H9 (cell line): ENCODE measurements around the gene TMEM132D. TPM values are rescaled to one million over a fixed set of nuclear protein-coding genes. Genes with fewer than 3 reads are reported as not detected.

Experiments used
- DNase-seq: peaks from one replicate; pipeline ENCODE4 v3.0.0-alpha.2; 2017
- H2AFZ ChIP-seq: one replicate; pipeline ENCODE4 v1.6.1; 2013; ENCODE audit warnings: mild to moderate bottlenecking, low read length, control low read depth, moderate library complexity
- H2AK5ac ChIP-seq: 2 replicates; pipeline ENCODE4 v1.6.1; 2013; ENCODE audit warnings: low read length, control low read depth, mixed read lengths; ENCODE audit not compliant: insufficient read length
- H2BK120ac ChIP-seq: one replicate; pipeline ENCODE4 v1.6.1; 2013; ENCODE audit warnings: low read depth, mild to moderate bottlenecking, low read length, control low read depth, inconsistent platforms; ENCODE audit not compliant: poor library complexity, severe bottlenecking
- H2BK12ac ChIP-seq: 2 replicates; pipeline ENCODE4 v1.6.1; 2013; ENCODE audit warnings: low read length, control low read depth, mixed read lengths, low read depth; ENCODE audit not compliant: insufficient read length
- H2BK15ac ChIP-seq: 2 replicates; pipeline ENCODE4 v1.6.1; 2013; ENCODE audit warnings: low read depth, low read length, control low read depth
- H2BK20ac ChIP-seq: one replicate; pipeline ENCODE4 v1.6.1; 2013; ENCODE audit warnings: low read depth, mild to moderate bottlenecking, low read length, control low read depth, inconsistent platforms; ENCODE audit not compliant: poor library complexity, severe bottlenecking
- H2BK5ac ChIP-seq: 2 replicates; pipeline ENCODE4 v1.6.1; 2013; ENCODE audit warnings: low read length, control low read depth, mixed read lengths; ENCODE audit not compliant: insufficient read length
- H3K14ac ChIP-seq: 2 replicates; pipeline ENCODE4 v1.6.1; 2013; ENCODE audit warnings: low read length, control low read depth; ENCODE audit not compliant: insufficient read depth
- H3K18ac ChIP-seq: 2 replicates; pipeline ENCODE4 v1.6.1; 2013; ENCODE audit warnings: low read depth, mild to moderate bottlenecking, mixed read lengths, low read length, control low read depth; ENCODE audit not compliant: insufficient read length
- H3K23ac ChIP-seq: 2 replicates; pipeline ENCODE4 v1.6.1; 2013; ENCODE audit warnings: low read length, control low read depth, mixed read lengths, low read depth; ENCODE audit not compliant: insufficient read length
- H3K23me2 ChIP-seq: 2 replicates; pipeline ENCODE4 v1.6.1; 2013; ENCODE audit warnings: low read depth, mild to moderate bottlenecking, mixed read lengths, low read length, control low read depth; ENCODE audit not compliant: insufficient read length, poor library complexity, severe bottlenecking
- H3K27ac ChIP-seq: 2 replicates; pipeline ENCODE4 v1.5.1; 2013; ENCODE audit warnings: low read length, control low read depth, mixed read lengths, low read depth; ENCODE audit not compliant: insufficient read length
- H3K27me3 ChIP-seq: 2 replicates; pipeline ENCODE4 v1.6.1; 2013; ENCODE audit warnings: low read length, control low read depth, inconsistent platforms; ENCODE audit not compliant: insufficient read depth
- H3K4ac ChIP-seq: 2 replicates; pipeline ENCODE4 v1.6.1; 2013; ENCODE audit warnings: low read depth, mild to moderate bottlenecking, control low read depth, inconsistent platforms, low read length, moderate library complexity
- H3K4me1 ChIP-seq: 2 replicates; pipeline ENCODE4 v1.6.1; 2013; ENCODE audit warnings: low read length, control low read depth, inconsistent platforms; ENCODE audit not compliant: insufficient read depth
- H3K4me2 ChIP-seq: 2 replicates; pipeline ENCODE4 v1.6.1; 2013; ENCODE audit warnings: low read length, control low read depth, mixed read lengths; ENCODE audit not compliant: insufficient read length, insufficient read depth
- H3K56ac ChIP-seq: 2 replicates; pipeline ENCODE4 v1.6.1; 2013; ENCODE audit warnings: low read depth, mild to moderate bottlenecking, mixed read lengths, low read length, control low read depth; ENCODE audit not compliant: insufficient read length
- H3K79me1 ChIP-seq: 2 replicates; pipeline ENCODE4 v1.6.1; 2013; ENCODE audit warnings: low read depth, mild to moderate bottlenecking, moderate library complexity, low read length, control low read depth, inconsistent platforms; ENCODE audit not compliant: insufficient read depth, poor library complexity, severe bottlenecking
- H3K79me2 ChIP-seq: 2 replicates; pipeline ENCODE4 v1.6.1; 2013; ENCODE audit warnings: low read length, control low read depth, inconsistent platforms; ENCODE audit not compliant: insufficient read depth
- H3K9ac ChIP-seq: 2 replicates; pipeline ENCODE4 v1.6.1; 2013; ENCODE audit warnings: low read length, control low read depth, mixed read lengths; ENCODE audit not compliant: insufficient read length; ENCODE audit errors: extremely low read depth
- H3K9me3 ChIP-seq: one replicate; pipeline ENCODE4 v1.6.1; 2013; ENCODE audit warnings: low read depth, low read length, inconsistent platforms; ENCODE audit not compliant: control insufficient read depth
- H3T11ph ChIP-seq: one replicate; pipeline ENCODE4 v1.6.1; 2013; ENCODE audit warnings: mild to moderate bottlenecking, low read length, control low read depth, inconsistent platforms
- H4K20me1 ChIP-seq: one replicate; pipeline ENCODE4 v1.6.1; 2013; ENCODE audit not compliant: control insufficient read depth, insufficient read length, insufficient read depth
- H4K5ac ChIP-seq: 2 replicates; pipeline ENCODE4 v1.6.1; 2013; ENCODE audit warnings: low read depth, mild to moderate bottlenecking, mixed read lengths, low read length, control low read depth; ENCODE audit not compliant: insufficient read length
- H4K8ac ChIP-seq: replicated peaks from 2 replicates; pipeline ENCODE4 v1.6.1; 2013; ENCODE audit warnings: low read length, control low read depth, mixed read lengths, low read depth; ENCODE audit not compliant: insufficient read length
- H4K91ac ChIP-seq: 2 replicates; pipeline ENCODE4 v1.6.1; 2013; ENCODE audit warnings: low read depth, mild to moderate bottlenecking, moderate library complexity, mixed read lengths, low read length, control low read depth; ENCODE audit not compliant: insufficient read length
- H3K27ac Mint-ChIP-seq, 3 experiments: 2 replicates in 2 of 3; 3 replicates in 1 of 3; pipeline ENCODE4 v1.8.0; 2020 to 2021; ENCODE audit warnings: mixed read lengths in 3 of 3, mild to moderate bottlenecking in 1 of 3, moderate library complexity in 1 of 3
- H3K27me3 Mint-ChIP-seq: 2 replicates; pipeline ENCODE4 v1.8.0; 2021; ENCODE audit warnings: low read depth, mild to moderate bottlenecking, moderate library complexity, mixed read lengths
- H3K36me3 Mint-ChIP-seq, 3 experiments: 2 replicates in 2 of 3; 3 replicates in 1 of 3; pipeline ENCODE4 v1.8.0; 2020 to 2021; ENCODE audit warnings: low read depth in 3 of 3, mixed read lengths in 3 of 3; ENCODE audit not compliant: insufficient read depth in 1 of 3
- H3K4me1 Mint-ChIP-seq, 2 experiments: 2 replicates each; pipeline ENCODE4 v1.8.0; 2020; ENCODE audit warnings: mixed read lengths in 2 of 2
- H3K4me3 Mint-ChIP-seq, 2 experiments: 2 replicates in 1 of 2; 3 replicates in 1 of 2; pipeline ENCODE4 v1.8.0; 2020 to 2021; ENCODE audit warnings: mild to moderate bottlenecking in 2 of 2, mixed read lengths in 2 of 2, moderate library complexity in 1 of 2
- H3K9me3 Mint-ChIP-seq, 2 experiments: 2 replicates in 1 of 2; 3 replicates in 1 of 2; pipeline ENCODE4 v1.8.0; 2020; ENCODE audit warnings: mild to moderate bottlenecking in 2 of 2, mixed read lengths in 2 of 2, moderate library complexity in 1 of 2
- WGBS: extraction: QIAGEN DNeasy Blood & Tissue Kit; methylation state at CpG from one replicate; pipeline ENCODE4 v1.1.7; 2013; ENCODE audit warnings: missing lambda C conversion rate, low lambda C conversion rate, mixed read lengths; ENCODE audit not compliant: insufficient read length; ENCODE audit errors: extremely low coverage; 5-methylcytosine and 5-hydroxymethylcytosine counted together
- total RNA-seq: library from RNA; stranded (reverse); gene quantifications from 2 replicates; pipeline ENCODE4 v1.2.1, GENCODE V29; 2021
- TF ChIP-seq, protein P1 (sequence below): fragments of 200-600 bp; sonication (generic); conservative IDR thresholded peaks from 3 replicates; pipeline ENCODE4 v1.8.0; 2021; ENCODE audit warnings: antibody characterized with exemption, mild to moderate bottlenecking

Gene TMEM132D
- total RNA-seq, 1 experiment from 2014 or later: 6.1 TPM

DNA sequence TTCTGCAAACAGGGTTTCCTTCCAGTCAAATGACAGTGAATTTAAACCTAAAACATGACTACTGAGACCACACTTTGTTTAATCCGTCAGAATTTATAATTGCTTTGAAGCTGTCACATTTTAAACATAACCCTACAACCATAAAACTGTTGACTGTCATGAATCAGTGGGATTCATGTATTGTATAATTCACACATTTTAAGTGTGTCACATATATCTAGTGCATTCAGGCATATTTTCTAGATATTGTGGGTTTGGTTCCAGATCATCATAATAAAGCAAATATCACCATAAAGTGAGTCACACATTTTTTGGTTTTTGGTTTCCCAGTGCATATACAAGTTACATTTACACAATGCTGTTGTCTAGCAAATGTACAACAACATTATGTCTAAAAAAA, 304.4 kb downstream of the TMEM132D start:
- peaks cover 3 to 15% (median 12%) of the 10 kb centered on the region in 3 experiments for H3K36me3 Mint-ChIP-seq
- Histone ChIP-seq H4K5ac (no peak overlapping the region), H3K79me1 (no peaks in the 10 kb centered on the region), H2BK20ac (no peak overlapping the region), H3K27ac (no peak overlapping the region), H2BK12ac (no peak overlapping the region), H3K14ac (no peak overlapping the region), H3K27me3 (no peaks in the 10 kb centered on the region), H3K9ac (no peak overlapping the region), H3K4me2 (no peak overlapping the region), H2AK5ac (no peak overlapping the region), H4K8ac (no peak overlapping the region), H3T11ph (no peak overlapping the region), H3K23me2 (no peaks in the 10 kb centered on the region), H3K18ac (no peak overlapping the region), H2BK15ac (no peak overlapping the region), H3K4ac (no peak overlapping the region), H2AFZ (no peak overlapping the region), H3K56ac (no peak overlapping the region), H3K9me3 (no peaks in the 10 kb centered on the region), H2BK5ac (no peak overlapping the region), H3K4me1 (no peaks in the 10 kb centered on the region), H4K20me1 (no peaks in the 10 kb centered on the region), H2BK120ac (no peak overlapping the region), H4K91ac (no peak overlapping the region), H3K79me2 (no peaks in the 10 kb centered on the region), H3K23ac (no peak overlapping the region)
- TF ChIP-seq, protein P1, sequence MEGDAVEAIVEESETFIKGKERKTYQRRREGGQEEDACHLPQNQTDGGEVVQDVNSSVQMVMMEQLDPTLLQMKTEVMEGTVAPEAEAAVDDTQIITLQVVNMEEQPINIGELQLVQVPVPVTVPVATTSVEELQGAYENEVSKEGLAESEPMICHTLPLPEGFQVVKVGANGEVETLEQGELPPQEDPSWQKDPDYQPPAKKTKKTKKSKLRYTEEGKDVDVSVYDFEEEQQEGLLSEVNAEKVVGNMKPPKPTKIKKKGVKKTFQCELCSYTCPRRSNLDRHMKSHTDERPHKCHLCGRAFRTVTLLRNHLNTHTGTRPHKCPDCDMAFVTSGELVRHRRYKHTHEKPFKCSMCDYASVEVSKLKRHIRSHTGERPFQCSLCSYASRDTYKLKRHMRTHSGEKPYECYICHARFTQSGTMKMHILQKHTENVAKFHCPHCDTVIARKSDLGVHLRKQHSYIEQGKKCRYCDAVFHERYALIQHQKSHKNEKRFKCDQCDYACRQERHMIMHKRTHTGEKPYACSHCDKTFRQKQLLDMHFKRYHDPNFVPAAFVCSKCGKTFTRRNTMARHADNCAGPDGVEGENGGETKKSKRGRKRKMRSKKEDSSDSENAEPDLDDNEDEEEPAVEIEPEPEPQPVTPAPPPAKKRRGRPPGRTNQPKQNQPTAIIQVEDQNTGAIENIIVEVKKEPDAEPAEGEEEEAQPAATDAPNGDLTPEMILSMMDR: no peak
- no peaks in the 10 kb centered on the region for H3K27me3 Mint-ChIP-seq
- H3K9me3 Mint-ChIP-seq: peaks cover 5 to 16% of the 10 kb centered on the region in 2 experiments; a peak in 4 of 5 replicates
- no CpG with 5 or more reads among the region's 1 CpG for WGBS
- H3K4me3 Mint-ChIP-seq: no peak overlapping the region
- DNase-seq: no peak
- H3K4me1 Mint-ChIP-seq: peaks cover 19 to 26% of the 10 kb centered on the region in 2 experiments
- no peak overlapping the region for H3K27ac Mint-ChIP-seq
